Prostate gland (tissue), 2 donors: ENCODE results near the gene AP1S3.

ENCODE experiments used
- POLR2A ChIP-seq: fragments of 450-650 bp; IDR thresholded peaks from one replicate; pipeline ENCODE4 v1.6.1; 2016; ENCODE audit warnings: antibody characterized with exemption, mild to moderate bottlenecking
- POLR2AphosphoS5 ChIP-seq: sonication (generic); formaldehyde crosslinking; IDR thresholded peaks from one replicate; pipeline ENCODE4 v1.6.1; 2017; ENCODE audit warnings: antibody characterized with exemption
- TF ChIP-seq, protein P1 (sequence below), 4 experiments: fragments of 200-600 bp in 2 of 4; fragments of 450-650 bp in 2 of 4; sonication (generic) in 2 of 4; IDR thresholded peaks; 1 replicate in 3 of 4; 2 replicates in 1 of 4; pipeline ENCODE4 v1.5.1; 2016 to 2019; ENCODE audit warnings: antibody characterized with exemption in 4 of 4, mild to moderate bottlenecking in 2 of 4, moderate library complexity in 2 of 4

DNA sequence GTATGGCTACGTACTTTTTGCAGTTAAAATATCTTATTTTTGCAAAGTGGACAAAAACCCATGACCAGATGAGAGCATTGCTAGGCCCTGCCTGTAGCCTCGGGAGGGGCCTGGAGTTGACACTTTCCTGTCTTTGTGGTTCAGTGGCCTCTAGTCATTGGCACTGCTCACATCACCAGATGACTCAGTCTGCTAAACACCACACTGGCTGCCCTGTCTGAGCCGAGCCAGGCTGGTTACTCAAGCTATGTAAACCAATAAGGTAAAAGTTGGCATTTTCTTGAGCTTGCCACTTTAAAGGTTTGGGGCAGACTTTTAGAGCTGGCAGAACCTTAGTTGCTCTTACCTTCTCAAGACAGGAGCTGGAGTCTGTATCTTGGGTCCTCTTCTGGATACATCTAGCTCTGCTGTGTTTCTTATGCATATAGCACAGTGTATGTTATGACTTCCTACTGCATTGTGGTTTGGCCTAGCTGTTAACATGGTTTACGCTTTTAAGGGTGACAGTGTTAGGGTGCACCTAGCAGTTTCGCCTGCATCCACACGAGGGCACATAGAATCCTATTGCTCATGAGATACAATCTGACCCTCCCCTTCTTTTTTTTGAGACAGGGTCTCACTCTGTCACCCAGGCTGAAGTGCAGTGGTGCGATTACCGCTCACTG lies 76.4 kb downstream of the AP1S3 start:
- no peak for TF ChIP-seq POLR2AphosphoS5
- no peak for TF ChIP-seq POLR2A
- TF ChIP-seq, protein P1, sequence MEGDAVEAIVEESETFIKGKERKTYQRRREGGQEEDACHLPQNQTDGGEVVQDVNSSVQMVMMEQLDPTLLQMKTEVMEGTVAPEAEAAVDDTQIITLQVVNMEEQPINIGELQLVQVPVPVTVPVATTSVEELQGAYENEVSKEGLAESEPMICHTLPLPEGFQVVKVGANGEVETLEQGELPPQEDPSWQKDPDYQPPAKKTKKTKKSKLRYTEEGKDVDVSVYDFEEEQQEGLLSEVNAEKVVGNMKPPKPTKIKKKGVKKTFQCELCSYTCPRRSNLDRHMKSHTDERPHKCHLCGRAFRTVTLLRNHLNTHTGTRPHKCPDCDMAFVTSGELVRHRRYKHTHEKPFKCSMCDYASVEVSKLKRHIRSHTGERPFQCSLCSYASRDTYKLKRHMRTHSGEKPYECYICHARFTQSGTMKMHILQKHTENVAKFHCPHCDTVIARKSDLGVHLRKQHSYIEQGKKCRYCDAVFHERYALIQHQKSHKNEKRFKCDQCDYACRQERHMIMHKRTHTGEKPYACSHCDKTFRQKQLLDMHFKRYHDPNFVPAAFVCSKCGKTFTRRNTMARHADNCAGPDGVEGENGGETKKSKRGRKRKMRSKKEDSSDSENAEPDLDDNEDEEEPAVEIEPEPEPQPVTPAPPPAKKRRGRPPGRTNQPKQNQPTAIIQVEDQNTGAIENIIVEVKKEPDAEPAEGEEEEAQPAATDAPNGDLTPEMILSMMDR (IDR thresholded peaks at IDR 0.05), result peak in 1 of 4 experiments; percentile 19
